ENCODE results near the gene SATB2.

The SATB2 gene

GRCh38 chr2:199439066-199439465, 18.7 kb downstream of the SATB2 start:
- no peak overlapping the region for H3K27ac ChIP-seq (ENCODE audit: extremely low read depth, low read depth, low read length)
- no peaks in the 10 kb centered on the region; the same call in 1 of the 2 replicates for H3K4me1 ChIP-seq (ENCODE audit: control insufficient read depth, insufficient read depth, low read length)
- peaks cover 0 to 7% of the 10 kb centered on the region in 2 experiments; a peak in 2 of 3 replicates for H3K36me3 ChIP-seq (ENCODE audit: control insufficient read depth in 2 of 2, insufficient read depth in 1 of 2, low read length in 2 of 2)
- POLR2A ChIA-PET = no interaction called here
- H3K9me3 ChIP-seq (ENCODE audit: control insufficient read depth, insufficient read depth, low read depth, low read length) = no peaks in the 10 kb centered on the region
- TF ChIP-seq BCL11A (tag by site-specific recombination; IDR thresholded peaks at IDR 0.05; ENCODE audit: low read depth) (no peak), ZNF488 (tag by site-specific recombination; IDR thresholded peaks at IDR 0.05) (no peak), ZBTB10 (tag by site-specific recombination; IDR thresholded peaks at IDR 0.05) (no peak), ZNF366 (tag by site-specific recombination; conservative IDR thresholded peaks at IDR 0.05) (no peak), FEZF1 (tag by site-specific recombination; IDR thresholded peaks at IDR 0.05) (no peak), ZNF133 (tag by site-specific recombination; IDR thresholded peaks at IDR 0.05) (no peak), KLF9 (tag by site-specific recombination; IDR thresholded peaks at IDR 0.05; ENCODE audit: low read depth) (no peak), ZNF624 (tag by site-specific recombination; IDR thresholded peaks at IDR 0.05) (no peak), ZNF626 (tag by site-specific recombination; IDR thresholded peaks at IDR 0.05) (no peak), KLF17 (tag by site-specific recombination; IDR thresholded peaks at IDR 0.05) (no peak)
- TF ChIP-seq, protein P1, sequence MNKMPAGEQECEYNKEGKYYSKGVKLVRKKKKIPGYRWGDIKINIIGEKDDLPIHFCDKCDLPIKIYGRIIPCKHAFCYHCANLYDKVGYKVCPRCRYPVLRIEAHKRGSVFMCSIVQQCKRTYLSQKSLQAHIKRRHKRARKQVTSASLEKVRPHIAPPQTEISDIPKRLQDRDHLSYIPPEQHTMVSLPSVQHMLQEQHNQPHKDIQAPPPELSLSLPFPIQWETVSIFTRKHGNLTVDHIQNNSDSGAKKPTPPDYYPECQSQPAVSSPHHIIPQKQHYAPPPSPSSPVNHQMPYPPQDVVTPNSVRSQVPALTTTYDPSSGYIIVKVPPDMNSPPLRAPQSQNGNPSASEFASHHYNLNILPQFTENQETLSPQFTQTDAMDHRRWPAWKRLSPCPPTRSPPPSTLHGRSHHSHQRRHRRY (tag by site-specific recombination; IDR thresholded peaks at IDR 0.05) = no peak
- no peak overlapping the region for H3K4me3 ChIP-seq (ENCODE audit: low read depth, low read length)
- CTCF ChIA-PET = interaction anchor here (1.0 kb wide), 1 partner anchor 9 kb away, joined by 3 read pairs; no protein-coding TSS in a partner anchor

GRCh38 chr2:199434555-199434954, 23.2 kb downstream of the SATB2 start:
- CTCF ChIA-PET = interaction anchor here (0.7 kb wide), 1 partner anchor 246 kb away, joined by 4 read pairs; no protein-coding TSS in a partner anchor
- Histone ChIP-seq H3K9me3 (ENCODE audit: control insufficient read depth, insufficient read depth, low read depth, low read length) (no peaks in the 10 kb centered on the region), H3K27ac (ENCODE audit: extremely low read depth, low read depth, low read length) (no peak overlapping the region), H3K36me3 (ENCODE audit: control insufficient read depth in 2 of 2, insufficient read depth in 1 of 2, low read length in 2 of 2) (peaks cover 0 to 23% of the 10 kb centered on the region in 2 experiments; a peak in 2 of 3 replicates), H3K4me3 (ENCODE audit: low read depth, low read length) (no peak overlapping the region), H3K4me1 (ENCODE audit: control insufficient read depth, insufficient read depth, low read length) (peaks cover 20% of the 10 kb centered on the region)
- POLR2A ChIA-PET = no interaction called here
- TF ChIP-seq, protein P2, sequence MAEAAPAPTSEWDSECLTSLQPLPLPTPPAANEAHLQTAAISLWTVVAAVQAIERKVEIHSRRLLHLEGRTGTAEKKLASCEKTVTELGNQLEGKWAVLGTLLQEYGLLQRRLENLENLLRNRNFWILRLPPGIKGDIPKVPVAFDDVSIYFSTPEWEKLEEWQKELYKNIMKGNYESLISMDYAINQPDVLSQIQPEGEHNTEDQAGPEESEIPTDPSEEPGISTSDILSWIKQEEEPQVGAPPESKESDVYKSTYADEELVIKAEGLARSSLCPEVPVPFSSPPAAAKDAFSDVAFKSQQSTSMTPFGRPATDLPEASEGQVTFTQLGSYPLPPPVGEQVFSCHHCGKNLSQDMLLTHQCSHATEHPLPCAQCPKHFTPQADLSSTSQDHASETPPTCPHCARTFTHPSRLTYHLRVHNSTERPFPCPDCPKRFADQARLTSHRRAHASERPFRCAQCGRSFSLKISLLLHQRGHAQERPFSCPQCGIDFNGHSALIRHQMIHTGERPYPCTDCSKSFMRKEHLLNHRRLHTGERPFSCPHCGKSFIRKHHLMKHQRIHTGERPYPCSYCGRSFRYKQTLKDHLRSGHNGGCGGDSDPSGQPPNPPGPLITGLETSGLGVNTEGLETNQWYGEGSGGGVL (tag by site-specific recombination; IDR thresholded peaks at IDR 0.05) = no peak
- TF ChIP-seq ZNF610 (tag by site-specific recombination; IDR thresholded peaks at IDR 0.05; ENCODE audit: borderline replicate concordance) = no peak
- peak; percentile 51; the same call in 1 of the 2 replicates for TF ChIP-seq ZFP3 (tag by site-specific recombination; IDR thresholded peaks at IDR 0.05; ENCODE audit: low read depth)
- no peak for TF ChIP-seq ZNF530 (tag by site-specific recombination; IDR thresholded peaks at IDR 0.05; ENCODE audit: low read depth)
- no peak for TF ChIP-seq ZNF174 (tag by site-specific recombination; IDR thresholded peaks at IDR 0.05)

Data from HEK293 (cell line).